ENCODE data around the gene FSD1.
"Not testable (repeated sequence)": the region's sequence is repeated elsewhere in the genome, so short reads cannot be mapped to it uniquely, and the experiment has no call there.

Gene FSD1

GRCh38 chr19:4304538-4305256 lies at the start of gene FSD1:
Gene FSD1 (plus strand): TSS chr19:4304598. CDS start chr19:4304747, 149 bp downstream.
- intact Hi-C loops (cut with DNase I) = no loop called here
- peak in 41 of 42 donors; percentile 31 to 82 (median 67) for DNase-seq

- intact Hi-C loops (cut with DNase I) = no loop called here
Measured at GRCh38 chr19:4256563-4256962, 47.8 kb upstream of the FSD1 start.

GRCh38 chr19:4257025-4257424 lies 47.4 kb upstream of the FSD1 start:
- DNase-seq = no peak
- intact Hi-C loops (cut with DNase I) = no loop called here

More at GRCh38 chr19:4256563-4256962, 47.8 kb upstream of the FSD1 start:
- DNase-seq = no peak

GRCh38 chr19:4258181-4258580 lies 46.2 kb upstream of the FSD1 start:
- intact Hi-C loops (cut with DNase I) = no loop called here
- no peak for DNase-seq

GRCh38 chr19:4260613-4261191 lies 43.7 kb upstream of the FSD1 start:
- DNase-seq = no peak
- intact Hi-C loops (cut with DNase I) = no loop called here

- DNase-seq = no peak
- intact Hi-C loops (cut with DNase I) = loop anchor here (5.0 kb wide), 1 partner anchor 87 kb away; no protein-coding TSS in a partner anchor
Measured at GRCh38 chr19:4264812-4265211, 39.6 kb upstream of the FSD1 start.

GRCh38 chr19:4266253-4267000 lies 38.0 kb upstream of the FSD1 start:
- intact Hi-C loops (cut with DNase I) = loop anchor here (5.0 kb wide), 1 partner anchor 86 kb away; no protein-coding TSS in a partner anchor
- DNase-seq = no peak

GRCh38 chr19:4267101-4267900 lies 37.1 kb upstream of the FSD1 start:
- intact Hi-C loops (cut with DNase I) = loop anchor here (5.0 kb wide), 1 partner anchor 85 kb away; no protein-coding TSS in a partner anchor
- DNase-seq = peak in 41 of 42 donors; percentile 14 to 77 (median 51)

GRCh38 chr19:4267901-4268815 lies 36.2 kb upstream of the FSD1 start:
- intact Hi-C loops (cut with DNase I) = loop anchor here (5.0 kb wide), 1 partner anchor 84 kb away; no protein-coding TSS in a partner anchor
- no peak for DNase-seq

- intact Hi-C loops (cut with DNase I) = loop anchor here (5.0 kb wide), 1 partner anchor 83 kb away; no protein-coding TSS in a partner anchor
- DNase-seq = no peak
Measured at GRCh38 chr19:4268816-4269430, 35.5 kb upstream of the FSD1 start.

- intact Hi-C loops (cut with DNase I) = no loop called here
Measured at GRCh38 chr19:4272894-4273293, 31.5 kb upstream of the FSD1 start.

GRCh38 chr19:4274321-4274686 lies 30.1 kb upstream of the FSD1 start:
- DNase-seq; intact Hi-C loops (cut with DNase I): not testable (repeated sequence)

More at GRCh38 chr19:4272894-4273293, 31.5 kb upstream of the FSD1 start:
- no peak for DNase-seq

GRCh38 chr19:4277191-4277696 lies 27.2 kb upstream of the FSD1 start:
- intact Hi-C loops (cut with DNase I) = no loop called here
- no peak for DNase-seq

GRCh38 chr19:4278010-4278409 lies 26.4 kb upstream of the FSD1 start:
- intact Hi-C loops (cut with DNase I) = no loop called here
- no peak for DNase-seq

- peak in 1 of 42 donors; percentile 10 for DNase-seq
- intact Hi-C loops (cut with DNase I) = no loop called here
Measured at GRCh38 chr19:4278419-4279266, 25.8 kb upstream of the FSD1 start, which contains the start of gene SHD. Gene SHD (plus strand): TSS chr19:4279266. CDS start chr19:4280064, 798 bp downstream.

GRCh38 chr19:4279267-4279529 lies 25.2 kb upstream of the FSD1 start:
- intact Hi-C loops (cut with DNase I) = no loop called here
- DNase-seq = no peak
